Measurements from ENCODE around the gene VWC2L.

Gene VWC2L

GRCh38 chr2:214471382-214471781 is 60.5 kb downstream of the VWC2L start:
- no peak for DNase-seq

GRCh38 chr2:214471990-214472389 is 61.1 kb downstream of the VWC2L start:
- DNase-seq = no peak

DNA sequence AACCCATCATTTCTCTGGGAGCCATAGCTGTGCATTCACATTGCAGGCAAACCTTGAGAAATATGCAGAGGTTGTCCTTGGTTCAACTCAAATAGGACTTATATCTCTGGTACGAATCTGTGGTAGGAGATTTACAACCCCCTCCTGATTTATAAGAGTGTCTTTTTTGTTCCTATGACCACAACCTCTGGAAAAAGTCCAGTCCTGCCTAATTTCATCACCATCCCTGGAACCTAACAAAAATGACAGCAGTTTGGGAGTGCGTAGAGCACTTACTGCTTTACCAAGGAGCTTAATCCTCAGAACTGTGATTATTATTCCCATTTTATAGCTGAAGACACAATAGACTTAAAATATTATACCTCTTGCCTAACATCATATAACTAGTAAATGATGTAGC is 66.5 kb downstream of the VWC2L start:
- no peak for DNase-seq

- DNase-seq = no peak
Observed at GRCh38 chr2:214481204-214481603, 70.3 kb downstream of the VWC2L start.

DNA sequence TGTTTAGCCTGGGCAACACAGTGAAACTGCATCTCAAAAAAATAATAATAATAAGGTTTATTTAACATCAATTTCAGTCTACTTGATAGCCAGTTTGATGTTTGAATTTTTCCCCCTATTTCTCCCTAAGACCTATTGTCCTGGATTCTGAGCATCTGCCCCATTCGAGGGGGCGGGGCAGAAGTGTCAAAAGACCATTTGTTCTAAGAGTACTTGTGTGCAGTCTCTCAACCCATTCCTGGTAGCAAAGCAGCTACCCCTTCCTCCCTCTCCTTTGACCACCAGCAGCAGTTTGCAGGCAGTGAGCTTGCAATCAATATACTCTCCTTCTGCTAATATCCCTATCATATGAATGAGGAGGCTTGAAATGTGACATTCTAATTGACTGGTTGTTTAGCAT is 71.9 kb downstream of the VWC2L start:
- no peak for DNase-seq

- DNase-seq = no peak
Observed at GRCh38 chr2:214484239-214484638, 73.4 kb downstream of the VWC2L start.

DNA sequence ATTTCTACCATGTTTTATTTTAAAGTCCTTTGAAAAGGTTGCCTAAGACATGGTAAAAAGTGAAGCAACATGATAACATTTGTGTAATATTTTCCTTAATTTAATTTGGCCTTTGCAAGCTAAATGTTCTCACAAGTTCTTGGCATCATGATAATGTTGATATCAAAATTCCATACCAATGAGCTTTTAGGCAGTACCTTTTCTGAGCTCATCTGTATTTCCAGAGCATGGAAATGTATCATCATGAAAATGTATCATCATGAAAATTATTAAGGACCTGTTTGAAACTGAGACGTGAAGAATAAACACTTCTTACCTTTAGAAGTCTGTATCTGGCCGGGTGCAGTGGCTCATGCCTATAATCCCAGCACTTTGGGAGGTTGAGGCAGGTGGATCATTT is 73.8 kb downstream of the VWC2L start:
- DNase-seq = no peak

GRCh38 chr2:214489181-214489580 is 78.3 kb downstream of the VWC2L start:
- DNase-seq = no peak

- DNase-seq = no peak
Observed at GRCh38 chr2:214489702-214490101, 78.8 kb downstream of the VWC2L start.

- DNase-seq = no peak
Observed at GRCh38 chr2:214492152-214492551, 81.3 kb downstream of the VWC2L start.

DNA sequence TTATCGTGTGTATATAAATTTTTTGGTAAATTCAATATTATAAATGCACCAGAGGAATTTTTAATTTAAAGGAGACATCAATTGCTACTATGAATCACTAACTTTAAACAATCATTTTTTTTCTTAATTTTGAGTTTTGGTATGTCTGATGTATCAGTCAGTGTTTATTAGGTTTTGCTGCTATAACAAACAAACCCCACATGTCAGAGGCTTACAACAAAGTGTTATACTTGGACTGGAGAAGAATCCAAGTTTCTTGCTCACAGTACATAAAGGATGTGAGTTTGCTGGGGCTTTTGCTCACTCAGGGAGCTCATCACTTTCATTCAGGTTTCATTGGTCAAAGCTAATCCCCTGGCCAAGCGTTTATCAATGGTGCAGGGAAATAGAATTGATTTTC is 81.8 kb downstream of the VWC2L start:
- no peak for DNase-seq

- DNase-seq = no peak
Observed at GRCh38 chr2:214497489-214497888, 86.6 kb downstream of the VWC2L start.

- DNase-seq = no peak
Observed at GRCh38 chr2:214503568-214503967, 92.7 kb downstream of the VWC2L start.

GRCh38 chr2:214504599-214505376 is 93.9 kb downstream of the VWC2L start:
- no peak for DNase-seq

- DNase-seq = no peak
Observed at GRCh38 chr2:214507032-214507431, 96.2 kb downstream of the VWC2L start.

DNA sequence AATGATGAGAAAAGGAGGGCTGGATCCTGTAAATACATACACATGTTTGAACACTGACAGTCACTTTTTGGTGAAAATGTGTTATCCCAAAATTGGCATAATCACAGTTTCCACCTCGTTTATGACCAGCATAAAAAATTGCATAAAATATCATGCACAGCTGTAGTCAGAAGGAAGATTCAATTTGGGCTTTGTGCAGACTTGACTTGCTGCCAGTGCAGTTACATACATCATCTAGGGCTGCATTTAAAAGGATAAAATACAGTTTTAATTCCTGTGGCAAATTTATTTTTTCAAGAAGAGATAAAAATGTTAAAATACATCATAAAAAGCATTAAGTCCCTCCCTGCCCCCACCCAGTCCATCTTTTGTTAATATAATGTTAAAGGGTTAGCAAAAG is 103.8 kb downstream of the VWC2L start:
- no peak for DNase-seq

DNA sequence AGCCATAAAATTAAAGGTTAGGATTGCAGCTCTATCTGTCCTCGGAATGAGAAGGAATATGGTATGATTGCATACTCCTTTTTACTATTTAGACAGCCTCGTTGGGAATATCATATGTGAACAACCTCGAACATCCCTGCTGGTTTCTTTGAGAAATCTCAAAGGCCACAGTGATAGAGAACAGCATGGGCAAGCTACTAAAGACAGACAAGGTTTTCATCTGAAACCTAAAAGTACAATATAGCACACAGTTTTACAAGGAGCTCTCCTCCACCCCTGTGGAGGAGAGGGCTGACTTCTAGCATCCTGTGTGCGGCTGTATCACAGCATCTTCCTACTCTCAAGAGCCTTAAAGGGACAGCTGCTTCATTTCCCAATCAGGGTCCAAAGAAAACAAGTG is 104.3 kb downstream of the VWC2L start:
- DNase-seq = no peak

DNA sequence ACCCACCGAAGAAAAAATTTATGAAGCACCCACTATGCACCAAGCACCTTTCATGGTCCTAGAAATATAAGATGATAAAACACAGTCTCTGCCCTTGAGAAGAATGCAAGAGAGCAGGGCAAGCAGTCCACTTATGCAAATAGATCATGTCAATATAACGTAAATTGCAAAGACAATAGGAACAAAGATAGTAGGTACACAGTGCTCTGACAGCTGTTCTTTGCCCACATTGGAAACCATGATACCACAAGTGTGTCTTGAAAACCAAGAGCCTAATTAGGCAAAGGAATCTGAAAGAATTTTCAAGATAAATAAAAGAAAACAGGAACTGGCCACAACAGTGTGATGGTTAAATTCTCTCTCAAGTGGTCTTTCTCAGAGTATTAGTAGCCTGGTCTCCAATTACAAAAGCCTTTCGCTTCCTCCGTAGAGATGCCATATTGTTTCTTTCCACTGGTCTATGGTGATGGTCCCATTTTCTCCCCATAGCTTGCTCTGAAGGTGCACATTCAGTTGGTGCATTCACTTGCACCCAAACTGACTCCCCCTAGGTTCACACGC is 108.5 kb downstream of the VWC2L start:
- DNase-seq = no peak

DNA sequence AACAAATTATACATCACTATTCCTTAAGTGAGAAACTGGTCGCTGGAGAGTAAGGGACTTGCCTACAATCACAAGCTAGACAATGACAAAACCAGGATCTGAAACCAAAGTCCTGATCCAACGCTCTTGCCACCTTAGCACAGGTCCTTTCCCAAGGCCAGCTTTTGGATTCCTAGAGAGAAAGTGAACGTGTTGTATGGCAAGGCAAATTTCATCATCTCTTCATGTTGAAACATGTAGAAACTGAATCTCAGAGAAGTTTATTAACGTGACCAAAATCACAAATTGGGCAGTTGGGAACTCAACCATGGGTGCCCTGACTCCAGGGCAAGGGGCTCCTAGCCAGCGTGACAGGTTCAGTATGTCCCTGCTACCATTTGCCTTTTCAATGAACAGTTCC is 118.2 kb downstream of the VWC2L start:
- DNase-seq = no peak

GRCh38 chr2:214529514-214529913 is 118.7 kb downstream of the VWC2L start:
- no peak for DNase-seq

DNA sequence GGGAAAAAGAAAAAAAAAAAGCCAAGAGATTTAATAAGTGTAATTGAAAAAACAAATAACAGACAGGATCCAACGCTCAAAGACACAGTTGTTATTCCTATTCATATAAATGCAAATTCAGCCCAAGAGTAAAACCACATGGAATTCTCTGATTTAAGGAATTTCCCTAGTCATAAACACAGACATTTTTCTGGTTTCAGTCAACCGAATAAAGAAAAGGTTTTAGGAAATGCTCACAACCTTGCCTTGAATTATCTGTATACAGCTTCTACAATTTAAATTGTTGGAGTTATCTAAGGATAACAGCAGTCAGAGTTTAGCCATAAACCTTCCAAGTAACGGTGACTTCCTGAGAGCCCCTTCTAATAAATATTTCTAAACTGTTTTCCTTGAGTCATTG is 122.7 kb downstream of the VWC2L start:
- no peak for DNase-seq

GRCh38 chr2:214536625-214537024 is 125.8 kb downstream of the VWC2L start:
- DNase-seq = no peak

- DNase-seq = no peak
Observed at GRCh38 chr2:214537929-214538328, 127.1 kb downstream of the VWC2L start.

GRCh38 chr2:214542295-214542694 is 131.4 kb downstream of the VWC2L start:
- DNase-seq = no peak

- no peak for DNase-seq
Observed at GRCh38 chr2:214542866-214543265, 132.0 kb downstream of the VWC2L start.

Measured in stimulated activated naive CD4-positive, alpha-beta T cell (primary cell).